Esophagus muscularis mucosa (tissue), 4 donors: ENCODE measurements around the gene WNT11. TPM values are rescaled to one million over a fixed set of nuclear protein-coding genes. Genes with fewer than 3 reads are reported as not detected.

ENCODE experiments used
- DNase-seq: peaks from one replicate; pipeline ENCODE4 v3.0.0-alpha.2; 2017; ENCODE audit errors: extremely low spot score
- H3K27ac ChIP-seq, 4 donors: fragments of 200-600 bp; sonication (generic); replicated peaks in 1 of 4; 1 replicate in 3 of 4; 2 replicates in 1 of 4; pipeline ENCODE4 v1.5.1; 2016 to 2019; ENCODE audit warnings: mild to moderate bottlenecking in 1 of 4
- H3K27me3 ChIP-seq, 4 donors: fragments of 200-600 bp; sonication (generic); one replicate each; pipeline versions ENCODE4 v1.5.1 to v1.6.0; 2016 to 2019
- H3K36me3 ChIP-seq, 4 donors: fragments of 200-600 bp; sonication (generic); one replicate each; pipeline ENCODE4 v1.5.1; 2016 to 2019
- H3K4me1 ChIP-seq, 4 donors: fragments of 200-600 bp; sonication (generic); one replicate each; pipeline ENCODE4 v1.5.1; 2016 to 2019
- H3K4me3 ChIP-seq, 4 donors: fragments of 200-600 bp; sonication (generic); 1 replicate in 2 of 4; 2 replicates in 2 of 4; pipeline ENCODE4 v1.5.1; 2016 to 2019; ENCODE audit warnings: mild to moderate bottlenecking in 4 of 4, moderate library complexity in 1 of 4
- H3K9me3 ChIP-seq, 4 donors: fragments of 200-600 bp; sonication (generic); 1 replicate in 3 of 4; 2 replicates in 1 of 4; pipeline ENCODE4 v1.5.1; 2016 to 2019
- CTCF ChIP-seq, 3 experiments: fragments of 200-600 bp in 2 of 3; fragments of 450-650 bp in 1 of 3; sonication (generic) in 2 of 3; IDR thresholded peaks; one replicate each; pipeline ENCODE4 v1.5.1; 2017 to 2019; ENCODE audit warnings: antibody characterized with exemption in 3 of 3, mild to moderate bottlenecking in 2 of 3, moderate library complexity in 1 of 3
- EP300 ChIP-seq: sonication (generic); formaldehyde crosslinking; IDR thresholded peaks from one replicate; pipeline ENCODE4 v1.6.1; 2017; ENCODE audit warnings: antibody characterized with exemption
- POLR2A ChIP-seq: fragments of 450-650 bp; IDR thresholded peaks from one replicate; pipeline ENCODE4 v1.6.1; 2017; ENCODE audit warnings: antibody characterized with exemption, moderate library complexity, mild to moderate bottlenecking, low read depth
- POLR2AphosphoS5 ChIP-seq, 2 donors: sonication (generic); formaldehyde crosslinking; IDR thresholded peaks; one replicate each; pipeline ENCODE4 v1.6.1; 2017; ENCODE audit warnings: antibody characterized with exemption in 2 of 2
- WGBS: methylation state at CpG from one replicate; pipeline ENCODE4 v1.1.5; 2018; 5-methylcytosine and 5-hydroxymethylcytosine counted together
- intact Hi-C: fragments of 100-400 bp; cut with DNase I; formaldehyde crosslinking; loops from one replicate; pipeline ENCODE4 v1.15.1; 2023
- total RNA-seq, 4 donors: library from RNA; depleted of rRNA; stranded (reverse); fragments of >200 nt; gene quantifications; one replicate each; pipeline versions ENCODE4 v1.1.0 to v1.2.1, GENCODE V29; 2016

The WNT11 gene
- total RNA-seq, 4 donors from 2014 or later = 3.7 to 11.0 (median 7.7) TPM

GRCh38 chr11:76158394-76159302, 47.7 kb downstream of the WNT11 start:
- intact Hi-C loops = no loop called here
- TF ChIP-seq POLR2AphosphoS5 (IDR thresholded peaks at IDR 0.05) (no peak), POLR2A (no peak), EP300 (no peak), CTCF (IDR thresholded peaks at IDR 0.05) (no peak)
- peaks cover 13 to 24% (median 21%) of the 10 kb centered on the region in 4 donors for H3K4me1 ChIP-seq
- no peak for DNase-seq
- 94% methylated on average over 18 of the region's 24 CpGs for WGBS
- H3K36me3 ChIP-seq = no peaks in the 10 kb centered on the region
- H3K9me3 ChIP-seq = no peaks in the 10 kb centered on the region
- H3K27ac ChIP-seq = no peak overlapping the region
- H3K4me3 ChIP-seq = no peak overlapping the region
- H3K27me3 ChIP-seq = no peaks in the 10 kb centered on the region

GRCh38 chr11:76157891-76158290, 48.4 kb downstream of the WNT11 start:
- Histone ChIP-seq H3K9me3 (no peaks in the 10 kb centered on the region), H3K36me3 (no peaks in the 10 kb centered on the region), H3K27ac (no peak overlapping the region), H3K27me3 (no peaks in the 10 kb centered on the region), H3K4me1 (peaks cover 14 to 31% (median 21%) of the 10 kb centered on the region in 4 donors), H3K4me3 (no peak overlapping the region)
- no peak for TF ChIP-seq POLR2AphosphoS5 (IDR thresholded peaks at IDR 0.05)
- 76% methylated on average over 7 of the region's 7 CpGs for WGBS
- no peak for DNase-seq
- intact Hi-C loops = no loop called here

GRCh38 chr11:76156971-76157427, 49.3 kb downstream of the WNT11 start:
- TF ChIP-seq EP300 (no peak), CTCF (IDR thresholded peaks at IDR 0.05) (no peak), POLR2AphosphoS5 (IDR thresholded peaks at IDR 0.05) (no peak), POLR2A (no peak)
- DNase-seq = no peak

GRCh38 chr11:76155500-76156227, 50.6 kb downstream of the WNT11 start:
- Histone ChIP-seq H3K27me3 (no peaks in the 10 kb centered on the region), H3K27ac (no peak overlapping the region), H3K9me3 (no peaks in the 10 kb centered on the region), H3K36me3 (no peaks in the 10 kb centered on the region), H3K4me1 (peaks cover 7 to 24% (median 14%) of the 10 kb centered on the region in 4 donors), H3K4me3 (no peak overlapping the region)
- WGBS = 82% methylated on average over 11 of the region's 11 CpGs
- intact Hi-C loops = no loop called here
- TF ChIP-seq EP300 = no peak
- TF ChIP-seq CTCF (IDR thresholded peaks at IDR 0.05) = no peak
- no peak for TF ChIP-seq POLR2A
- TF ChIP-seq POLR2AphosphoS5 (IDR thresholded peaks at IDR 0.05) = no peak
- DNase-seq = no peak

More at GRCh38 chr11:76156971-76157427, 49.3 kb downstream of the WNT11 start:
- no peaks in the 10 kb centered on the region for H3K9me3 ChIP-seq
- 85% methylated on average over 2 of the region's 12 CpGs for WGBS
- H3K4me1 ChIP-seq = peaks cover 15 to 34% (median 23%) of the 10 kb centered on the region in 4 donors
- H3K27ac ChIP-seq = no peak overlapping the region
- H3K36me3 ChIP-seq = no peaks in the 10 kb centered on the region
- intact Hi-C loops = no loop called here
- no peak overlapping the region for H3K4me3 ChIP-seq
- H3K27me3 ChIP-seq = no peaks in the 10 kb centered on the region

GRCh38 chr11:76153571-76153923, 52.8 kb downstream of the WNT11 start:
- TF ChIP-seq POLR2AphosphoS5 (IDR thresholded peaks at IDR 0.05) = no peak
- TF ChIP-seq POLR2A = no peak
- TF ChIP-seq CTCF (IDR thresholded peaks at IDR 0.05) = no peak
- no peak for TF ChIP-seq EP300
- no peak for DNase-seq
- WGBS = 77% methylated on average over 6 of the region's 6 CpGs
- intact Hi-C loops = loop anchor here (2.0 to 5.0 kb wide), 2 partner anchors 257 to 351 kb away; no protein-coding TSS in a partner anchor
- no peak overlapping the region for H3K4me3 ChIP-seq
- H3K36me3 ChIP-seq = no peaks in the 10 kb centered on the region
- H3K27me3 ChIP-seq = no peaks in the 10 kb centered on the region
- H3K4me1 ChIP-seq = peaks cover 7 to 22% (median 12%) of the 10 kb centered on the region in 4 donors
- no peaks in the 10 kb centered on the region for H3K9me3 ChIP-seq
- H3K27ac ChIP-seq = no peak overlapping the region
